ENCODE data around the gene ADARB2.

Gene ADARB2

DNA sequence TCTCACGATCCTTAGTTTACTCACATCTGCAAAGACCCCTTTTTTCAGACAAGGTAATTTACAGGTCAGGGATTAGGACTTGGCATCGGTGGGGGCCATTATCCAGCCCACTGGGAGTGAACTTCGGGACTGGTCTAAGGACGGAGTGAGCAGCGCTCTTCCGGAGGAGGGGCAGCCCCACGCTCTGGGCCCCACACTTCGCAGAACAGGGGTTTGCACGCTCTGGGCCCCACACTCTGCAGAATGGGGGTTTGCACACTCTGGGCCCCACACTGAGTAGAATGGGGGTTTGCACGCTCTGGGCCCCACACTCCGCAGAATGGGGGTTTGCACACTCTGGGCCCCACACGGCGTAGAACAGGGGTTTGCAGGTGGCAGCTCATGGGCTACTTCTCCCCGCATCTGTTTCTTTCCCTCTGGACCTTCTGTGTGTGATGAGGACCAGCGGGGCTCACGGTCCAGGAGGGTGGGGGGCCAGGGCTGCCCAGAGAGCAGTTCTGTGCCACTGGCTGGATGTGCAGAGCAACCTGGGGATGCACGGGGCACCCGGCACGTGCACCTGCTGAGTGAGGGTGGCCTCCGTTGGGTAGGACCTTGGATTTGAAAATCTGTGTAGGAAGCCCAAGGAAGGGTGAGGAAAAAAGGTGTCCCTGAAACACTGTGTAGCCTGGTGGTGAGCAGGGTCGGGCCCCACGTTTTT, 546.4 kb downstream of the ADARB2 start:
- H3K27ac ChIP-seq, result no peak overlapping the region
- TF ChIP-seq, protein P1, sequence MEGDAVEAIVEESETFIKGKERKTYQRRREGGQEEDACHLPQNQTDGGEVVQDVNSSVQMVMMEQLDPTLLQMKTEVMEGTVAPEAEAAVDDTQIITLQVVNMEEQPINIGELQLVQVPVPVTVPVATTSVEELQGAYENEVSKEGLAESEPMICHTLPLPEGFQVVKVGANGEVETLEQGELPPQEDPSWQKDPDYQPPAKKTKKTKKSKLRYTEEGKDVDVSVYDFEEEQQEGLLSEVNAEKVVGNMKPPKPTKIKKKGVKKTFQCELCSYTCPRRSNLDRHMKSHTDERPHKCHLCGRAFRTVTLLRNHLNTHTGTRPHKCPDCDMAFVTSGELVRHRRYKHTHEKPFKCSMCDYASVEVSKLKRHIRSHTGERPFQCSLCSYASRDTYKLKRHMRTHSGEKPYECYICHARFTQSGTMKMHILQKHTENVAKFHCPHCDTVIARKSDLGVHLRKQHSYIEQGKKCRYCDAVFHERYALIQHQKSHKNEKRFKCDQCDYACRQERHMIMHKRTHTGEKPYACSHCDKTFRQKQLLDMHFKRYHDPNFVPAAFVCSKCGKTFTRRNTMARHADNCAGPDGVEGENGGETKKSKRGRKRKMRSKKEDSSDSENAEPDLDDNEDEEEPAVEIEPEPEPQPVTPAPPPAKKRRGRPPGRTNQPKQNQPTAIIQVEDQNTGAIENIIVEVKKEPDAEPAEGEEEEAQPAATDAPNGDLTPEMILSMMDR (conservative IDR thresholded peaks at IDR 0.05; ENCODE audit: low read depth), result no peak
- ChIA-PET POLR2A (ENCODE audit: low non-redundant PET) (no interaction called here), CTCF (interaction anchor here (0.6 kb wide), 2 partner anchors 180 to 250 kb away, joined by 3 to 5 read pairs; no protein-coding TSS in a partner anchor)
- DNase-seq (ENCODE audit: low spot score), result no peak

DNA sequence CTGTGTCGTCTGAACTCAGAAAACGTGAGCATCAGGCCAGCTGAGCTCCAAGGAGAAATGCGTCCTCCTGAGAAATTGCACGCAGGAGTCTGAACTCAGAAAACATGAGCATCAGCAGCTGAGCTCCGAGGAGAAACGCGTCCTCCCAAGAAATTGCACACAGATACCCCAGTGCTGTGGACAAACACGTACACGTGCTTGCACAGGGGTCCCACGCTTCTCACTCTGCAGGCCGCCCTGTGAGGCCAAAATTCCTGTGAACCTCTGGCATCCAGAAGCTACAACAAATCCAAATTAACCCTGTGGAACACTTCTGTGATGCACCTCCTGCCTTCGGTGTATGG, 547.3 kb downstream of the ADARB2 start:
- DNase-seq (ENCODE audit: low spot score), result no peak
- TF ChIP-seq, protein P1 (conservative IDR thresholded peaks at IDR 0.05; ENCODE audit: low read depth), result no peak
- ChIA-PET CTCF (no interaction called here), POLR2A (ENCODE audit: low non-redundant PET) (no interaction called here)
- no peak overlapping the region for H3K27ac ChIP-seq

DNA sequence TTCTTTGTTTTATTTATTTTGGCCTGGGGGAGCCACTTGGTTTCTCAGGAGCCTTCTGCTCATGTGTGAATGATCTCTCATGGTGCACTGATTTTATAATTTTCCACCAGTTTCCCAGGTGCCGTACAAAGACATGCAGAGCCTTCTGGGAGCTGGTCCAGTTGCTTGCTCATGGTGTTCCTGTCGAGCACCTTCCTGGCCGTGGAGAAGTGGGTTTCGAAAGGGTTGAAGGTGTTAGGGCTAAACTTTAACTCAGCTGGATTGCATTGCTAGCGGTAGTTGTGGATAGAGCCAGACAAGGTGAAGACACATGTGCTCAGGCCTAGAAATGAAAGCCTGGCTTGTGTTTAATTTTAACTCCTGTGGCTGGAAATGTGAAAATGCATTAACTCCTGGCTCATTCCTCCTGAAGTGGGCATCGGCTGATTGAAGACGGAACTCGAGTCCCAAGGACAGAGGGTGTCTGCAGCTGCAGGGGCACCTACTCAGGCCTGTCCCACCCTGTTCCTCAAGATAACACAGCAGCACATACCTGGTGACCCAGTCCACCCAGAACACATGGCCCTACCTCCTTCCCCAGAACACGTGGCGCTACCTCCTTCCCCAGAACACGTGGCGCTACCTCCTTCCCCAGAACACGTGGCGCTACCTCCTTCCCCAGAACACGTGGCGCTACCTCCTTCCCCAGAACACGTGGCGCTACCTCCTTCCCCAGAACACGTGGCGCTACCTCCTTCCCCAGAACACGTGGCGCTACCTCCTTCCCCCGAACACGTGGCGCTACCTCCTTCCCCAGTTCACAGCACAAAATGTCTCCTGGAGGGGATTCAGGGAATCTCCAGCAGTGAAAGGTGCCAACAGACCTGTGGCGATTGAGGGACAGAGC, 547.9 kb downstream of the ADARB2 start:
- POLR2A ChIA-PET (ENCODE audit: low non-redundant PET), result no interaction called here
- H3K27ac ChIP-seq, result no peak overlapping the region
- CTCF ChIA-PET, result no interaction called here
- DNase-seq (ENCODE audit: low spot score), result no peak
- TF ChIP-seq, protein P1 (conservative IDR thresholded peaks at IDR 0.05; ENCODE audit: low read depth), result no peak

DNA sequence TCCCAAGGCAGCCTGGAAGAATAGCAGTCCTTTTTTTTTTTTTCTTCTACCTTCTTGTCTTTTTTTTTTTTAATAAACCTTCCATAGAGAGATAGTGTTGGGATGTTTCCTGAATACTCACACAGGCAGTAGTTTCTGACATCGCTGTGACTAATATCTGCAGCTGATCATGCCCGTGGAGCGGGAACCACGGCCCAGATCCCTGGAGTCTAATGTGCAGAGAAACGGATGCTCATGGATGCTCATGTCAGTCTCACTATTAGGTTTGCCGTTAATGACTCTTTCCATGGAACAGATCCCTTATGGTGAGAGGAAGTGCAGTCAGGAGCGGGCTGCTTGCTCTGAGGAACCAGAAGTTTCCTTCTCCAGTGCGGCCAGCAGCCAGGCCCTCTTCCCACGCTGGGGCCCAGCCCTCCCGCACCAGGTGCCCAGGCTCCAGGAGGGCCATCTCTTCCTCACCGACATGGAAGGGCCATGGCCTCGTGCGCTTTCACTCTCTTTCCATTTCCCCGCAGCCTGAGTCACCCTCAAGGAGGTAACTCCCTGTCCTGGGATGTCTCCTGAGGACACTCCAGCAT, 548.7 kb downstream of the ADARB2 start:
- POLR2A ChIA-PET (ENCODE audit: low non-redundant PET), result no interaction called here
- TF ChIP-seq, protein P1 (conservative IDR thresholded peaks at IDR 0.05; ENCODE audit: low read depth), result no peak
- no peak overlapping the region for H3K27ac ChIP-seq
- CTCF ChIA-PET, result interaction anchor here (0.6 kb wide), 1 partner anchor 34 kb away, joined by 3 read pairs; no protein-coding TSS in a partner anchor
- DNase-seq (ENCODE audit: low spot score), result no peak

DNA sequence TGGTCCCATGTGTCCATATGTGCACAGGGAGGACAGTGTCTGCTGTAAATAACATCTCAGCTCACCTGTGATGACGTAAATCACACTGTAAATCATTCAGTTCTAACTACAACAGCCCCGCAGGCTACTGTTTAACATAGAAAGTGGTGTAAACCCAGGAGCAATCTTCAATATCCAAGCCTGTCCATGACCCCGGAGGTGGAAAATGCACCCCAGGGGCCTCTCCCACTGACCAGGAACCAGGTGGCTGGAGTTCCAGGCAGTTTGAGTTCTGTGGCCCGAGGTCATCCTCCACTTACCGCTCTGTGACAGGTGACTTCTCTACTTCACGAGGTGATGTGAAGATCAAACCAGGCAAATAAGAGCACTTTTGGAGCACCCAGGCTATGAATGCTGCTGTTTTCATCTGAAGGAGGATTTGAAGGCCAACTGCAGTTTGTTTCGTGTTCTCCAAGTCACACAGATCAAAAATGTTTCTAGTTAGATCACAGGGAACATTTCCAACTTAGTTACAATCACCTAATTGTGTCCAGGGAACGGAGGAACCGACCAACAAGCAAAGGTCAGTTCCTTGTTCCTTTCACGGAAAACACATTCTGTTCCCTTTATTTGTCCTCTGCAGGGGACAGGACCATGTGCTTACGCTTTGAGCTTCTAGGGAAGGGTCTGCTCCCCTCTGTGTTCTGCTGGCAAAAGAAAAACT, 549.3 kb downstream of the ADARB2 start:
- no peak overlapping the region for H3K27ac ChIP-seq
- POLR2A ChIA-PET (ENCODE audit: low non-redundant PET), result no interaction called here
- DNase-seq (ENCODE audit: low spot score), result no peak
- TF ChIP-seq, protein P1 (conservative IDR thresholded peaks at IDR 0.05; ENCODE audit: low read depth), result no peak
- CTCF ChIA-PET, result interaction anchor here (0.6 kb wide), 2 partner anchors 34 to 405 kb away, joined by 3 to 5 read pairs; no protein-coding TSS in a partner anchor
